HepG2 (cell line): ENCODE results near the gene ZFP69. TPM values are rescaled to one million over a fixed set of nuclear protein-coding genes. Genes with fewer than 3 reads are reported as not detected.

ENCODE experiments used
- BORCS8-MEF2B ChIP-seq: sonication (generic); formaldehyde crosslinking; IDR thresholded peaks from 2 replicates; pipeline ENCODE4 v1.8.0; 2022; ENCODE audit warnings: mild to moderate bottlenecking, missing genetic modification reagents
- CAMTA2 ChIP-seq: sonication (generic); formaldehyde crosslinking; IDR thresholded peaks from 2 replicates; pipeline ENCODE4 v1.4.0; 2020; ENCODE audit warnings: mild to moderate bottlenecking, missing genetic modification reagents, borderline replicate concordance
- ELF1 ChIP-seq: sonication (generic); formaldehyde crosslinking; IDR thresholded peaks from 2 replicates; pipeline ENCODE4 v1.4.0; 2020; ENCODE audit warnings: missing genetic modification reagents
- KLF16 ChIP-seq, 2 experiments: sonication (generic) in 1 of 2; formaldehyde crosslinking in 1 of 2; IDR thresholded peaks; 2 replicates each; pipeline versions ENCODE4 v1.6.1 to v1.8.0; 2016 to 2023; ENCODE audit warnings: missing genetic modification reagents in 2 of 2, missing compliant biosample characterization in 1 of 2
- MBNL3 ChIP-seq: fragments of 250-450 bp; sonication (Bioruptor Pico); conservative IDR thresholded peaks from 2 replicates; pipeline ENCODE4 v1.8.0; 2022; ENCODE audit warnings: mild to moderate bottlenecking, inconsistent platforms
- NR2F6 ChIP-seq, 2 experiments: IDR thresholded peaks; 2 replicates each; pipeline ENCODE4 v1.6.1; 2016; ENCODE audit warnings: antibody characterized with exemption in 1 of 2, mild to moderate bottlenecking in 1 of 2
- SP1 ChIP-seq, 2 experiments: fragments of 450-650 bp in 1 of 2; sonication (generic) in 1 of 2; formaldehyde crosslinking in 1 of 2; IDR thresholded peaks; 2 replicates each; pipeline versions ENCODE4 v1.4.0 to v1.6.1; 2016 to 2020; ENCODE audit warnings: missing genetic modification reagents in 1 of 2
- SRF ChIP-seq: IDR thresholded peaks from 2 replicates; pipeline ENCODE4 v1.6.1; 2011; ENCODE audit warnings: mild to moderate bottlenecking, low read depth, low read length, moderate library complexity
- THAP11 ChIP-seq: IDR thresholded peaks from 2 replicates; pipeline ENCODE4 v1.6.1; 2016; ENCODE audit warnings: missing biosample characterization, missing genetic modification reagents
- UBTF ChIP-seq: sonication (generic); formaldehyde crosslinking; IDR thresholded peaks from 2 replicates; pipeline ENCODE4 v1.4.0; 2020; ENCODE audit warnings: mild to moderate bottlenecking, missing genetic modification reagents
- ZBTB2 ChIP-seq: sonication (generic); formaldehyde crosslinking; IDR thresholded peaks from 2 replicates; pipeline ENCODE4 v1.8.0; 2022; ENCODE audit warnings: low read depth, missing genetic modification reagents
- ZFY ChIP-seq: sonication (generic); formaldehyde crosslinking; IDR thresholded peaks from 2 replicates; pipeline ENCODE4 v1.4.0; 2020; ENCODE audit warnings: missing genetic modification reagents
- ZNF136 ChIP-seq: sonication (generic); formaldehyde crosslinking; IDR thresholded peaks from 2 replicates; pipeline ENCODE4 v1.8.1; 2022; ENCODE audit warnings: low read depth, mild to moderate bottlenecking, moderate library complexity, missing genetic modification reagents
- ZNF225 ChIP-seq: sonication (generic); formaldehyde crosslinking; IDR thresholded peaks from 2 replicates; pipeline ENCODE4 v1.4.0; 2020; ENCODE audit warnings: mild to moderate bottlenecking, missing genetic modification reagents
- ZNF230 ChIP-seq: sonication (generic); formaldehyde crosslinking; IDR thresholded peaks from 2 replicates; pipeline ENCODE4 v1.4.0; 2020; ENCODE audit warnings: mild to moderate bottlenecking, missing genetic modification reagents
- ZNF232 ChIP-seq: sonication (generic); formaldehyde crosslinking; IDR thresholded peaks from 2 replicates; pipeline ENCODE4 v1.4.0; 2020; ENCODE audit warnings: missing genetic modification reagents, borderline replicate concordance
- ZNF329 ChIP-seq: sonication (generic); formaldehyde crosslinking; IDR thresholded peaks from 2 replicates; pipeline ENCODE4 v1.9.0; 2021; ENCODE audit warnings: low read depth, mild to moderate bottlenecking, missing genetic modification reagents
- ZNF484 ChIP-seq: sonication (generic); formaldehyde crosslinking; IDR thresholded peaks from 2 replicates; pipeline ENCODE4 v1.5.1; 2020; ENCODE audit warnings: mild to moderate bottlenecking, low read depth, missing genetic modification reagents, borderline replicate concordance
- ZNF678 ChIP-seq: sonication (generic); formaldehyde crosslinking; IDR thresholded peaks from 2 replicates; pipeline ENCODE4 v1.4.0; 2020; ENCODE audit warnings: mild to moderate bottlenecking, missing genetic modification reagents
- ZNF703 ChIP-seq: sonication (generic); formaldehyde crosslinking; IDR thresholded peaks from 2 replicates; pipeline ENCODE4 v1.5.1; 2020; ENCODE audit warnings: missing genetic modification reagents, mild to moderate bottlenecking, moderate library complexity, borderline replicate concordance
- ZSCAN31 ChIP-seq: sonication (generic); formaldehyde crosslinking; IDR thresholded peaks from 2 replicates; pipeline ENCODE4 v1.5.0; 2020; ENCODE audit warnings: low read depth, mild to moderate bottlenecking, missing genetic modification reagents
- polyA plus RNA-seq, 8 experiments: library from polyadenylated mRNA; depleted of rRNA in 3 of 8; stranded (reverse) in 7 of 8; unstranded in 1 of 8; fragments of >200 nt; fragmentation: Illumina TruSeq in 4 of 8; extraction: Trizol in 4 of 8; gene quantifications; 2 replicates each; pipeline versions ENCODE4 v1.2.1 to v1.2.3, GENCODE V29; 2011 to 2016; ENCODE audit warnings: low read depth in 4 of 8, missing spikeins in 1 of 8, mixed read lengths in 1 of 8; ENCODE audit not compliant: insufficient read depth in 1 of 8
- total RNA-seq, 5 experiments: library from RNA; depleted of rRNA; stranded (reverse); fragments of >200 nt; fragmentation: Illumina TruSeq; extraction: Trizol; gene quantifications; 2 replicates each; pipeline ENCODE4 v1.2.3, GENCODE V29; 2016; ENCODE audit warnings: low read depth in 1 of 5
- TF ChIP-seq, protein P1 (sequence below): sonication (generic); formaldehyde crosslinking; IDR thresholded peaks from 2 replicates; pipeline ENCODE4 v1.4.0; 2020; ENCODE audit warnings: missing genetic modification reagents

The ZFP69 gene
- total and polyA plus RNA-seq, 2 of the 13 experiments (the other 11 are each of a cell fraction or from before 2014, with no cell fraction given): 2.6 to 5.6 TPM

DNA sequence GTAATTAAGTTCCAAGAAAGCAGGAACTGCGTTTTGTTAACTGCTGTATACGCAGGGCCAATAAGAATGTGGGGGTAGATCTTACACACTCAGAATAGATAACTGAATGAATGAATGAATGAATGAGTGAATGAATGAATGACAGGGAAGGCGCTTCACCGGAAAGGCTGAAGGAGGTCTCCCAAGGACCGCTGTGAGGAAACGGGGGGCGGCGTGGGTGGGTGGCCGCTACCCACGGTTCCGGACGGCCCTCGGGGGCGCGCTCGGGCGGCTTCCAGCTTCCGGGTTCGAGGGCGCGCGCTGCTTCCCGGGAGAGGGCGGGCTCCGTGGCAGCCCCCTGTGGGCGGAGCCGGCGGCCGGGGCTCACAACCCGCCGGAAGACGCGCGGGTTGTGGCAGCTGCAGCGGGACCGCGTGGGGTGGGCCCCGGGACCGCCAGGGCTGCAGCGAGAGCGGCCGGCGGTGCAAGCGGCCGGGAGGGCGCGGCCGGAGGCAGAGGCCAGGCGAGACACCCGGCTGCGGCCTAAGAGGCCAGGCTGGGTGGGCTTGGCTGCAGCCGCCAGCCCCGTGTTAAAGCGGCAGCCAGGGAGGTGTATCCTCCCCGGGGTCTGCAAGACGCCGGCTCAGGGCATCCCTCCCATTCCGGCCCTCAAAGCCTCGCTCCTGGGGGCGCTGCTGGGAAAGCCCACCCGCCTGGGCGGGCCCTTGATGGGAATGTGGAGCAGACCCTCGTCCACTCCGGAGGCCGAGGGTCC lies at the start of gene ZFP69 (continued):
- TF ChIP-seq ELF1 (CRISPR knock-in tag) (peak; percentile 94), ZNF703 (no peak), ZNF232 (no peak), ZFY (CRISPR knock-in tag) (peak; percentile 93), ZNF678 (CRISPR knock-in tag) (no peak), ZBTB2 (CRISPR knock-in tag) (no peak), ZNF136 (CRISPR knock-in tag) (peak; percentile 67; the same call in 1 of the 2 replicates), ZNF329 (no peak), KLF16 (CRISPR knock-in tag; IDR thresholded peaks at IDR 0.05) (no peak), ZNF225 (CRISPR knock-in tag) (peak; percentile 62; the same call in 1 of the 2 replicates), BORCS8-MEF2B (CRISPR knock-in tag) (peak; percentile 71), ZNF484 (CRISPR knock-in tag) (no peak), THAP11 (CRISPR knock-in tag) (peak; percentile 75), SRF (no peak), NR2F6 (IDR thresholded peaks at IDR 0.05) (no peak), NR2F6 (CRISPR knock-in tag; IDR thresholded peaks at IDR 0.05) (no peak), ZNF230 (no peak), ZSCAN31 (CRISPR knock-in tag) (0 out of 2 replicates have a peak, but pooled peaks have one; percentile 30), SP1 (IDR thresholded peaks at IDR 0.05) (no peak), SP1 (CRISPR knock-in tag; IDR thresholded peaks at IDR 0.05) (peak; percentile 61), CAMTA2 (CRISPR knock-in tag) (peak; percentile 51; the same call in 1 of the 2 replicates), MBNL3 (CRISPR knock-in tag) (no peak), UBTF (CRISPR knock-in tag) (peak; percentile 63; the same call in 1 of the 2 replicates)
- TF ChIP-seq, protein P1, sequence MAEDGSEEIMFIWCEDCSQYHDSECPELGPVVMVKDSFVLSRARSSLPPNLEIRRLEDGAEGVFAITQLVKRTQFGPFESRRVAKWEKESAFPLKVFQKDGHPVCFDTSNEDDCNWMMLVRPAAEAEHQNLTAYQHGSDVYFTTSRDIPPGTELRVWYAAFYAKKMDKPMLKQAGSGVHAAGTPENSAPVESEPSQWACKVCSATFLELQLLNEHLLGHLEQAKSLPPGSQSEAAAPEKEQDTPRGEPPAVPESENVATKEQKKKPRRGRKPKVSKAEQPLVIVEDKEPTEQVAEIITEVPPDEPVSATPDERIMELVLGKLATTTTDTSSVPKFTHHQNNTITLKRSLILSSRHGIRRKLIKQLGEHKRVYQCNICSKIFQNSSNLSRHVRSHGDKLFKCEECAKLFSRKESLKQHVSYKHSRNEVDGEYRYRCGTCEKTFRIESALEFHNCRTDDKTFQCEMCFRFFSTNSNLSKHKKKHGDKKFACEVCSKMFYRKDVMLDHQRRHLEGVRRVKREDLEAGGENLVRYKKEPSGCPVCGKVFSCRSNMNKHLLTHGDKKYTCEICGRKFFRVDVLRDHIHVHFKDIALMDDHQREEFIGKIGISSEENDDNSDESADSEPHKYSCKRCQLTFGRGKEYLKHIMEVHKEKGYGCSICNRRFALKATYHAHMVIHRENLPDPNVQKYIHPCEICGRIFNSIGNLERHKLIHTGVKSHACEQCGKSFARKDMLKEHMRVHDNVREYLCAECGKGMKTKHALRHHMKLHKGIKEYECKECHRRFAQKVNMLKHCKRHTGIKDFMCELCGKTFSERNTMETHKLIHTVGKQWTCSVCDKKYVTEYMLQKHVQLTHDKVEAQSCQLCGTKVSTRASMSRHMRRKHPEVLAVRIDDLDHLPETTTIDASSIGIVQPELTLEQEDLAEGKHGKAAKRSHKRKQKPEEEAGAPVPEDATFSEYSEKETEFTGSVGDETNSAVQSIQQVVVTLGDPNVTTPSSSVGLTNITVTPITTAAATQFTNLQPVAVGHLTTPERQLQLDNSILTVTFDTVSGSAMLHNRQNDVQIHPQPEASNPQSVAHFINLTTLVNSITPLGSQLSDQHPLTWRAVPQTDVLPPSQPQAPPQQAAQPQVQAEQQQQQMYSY (CRISPR knock-in tag): no peak
